Skeletal muscle cell (primary cell): ENCODE data around the gene SLC25A45.
"Not testable (repeated sequence)": the region's sequence is repeated elsewhere in the genome, so short reads cannot be mapped to it uniquely, and the experiment has no call there.

Source experiments
- DNase-seq: peaks from one replicate; pipeline ENCODE4 v3.0.0-alpha.2; 2010; ENCODE audit warnings: low read depth
- H3K4me3 ChIP-seq: 2 replicates; pipeline ENCODE4 v1.5.1; 2011; ENCODE audit warnings: low read depth, mild to moderate bottlenecking, control low read depth, low read length, moderate library complexity

Gene SLC25A45

DNA sequence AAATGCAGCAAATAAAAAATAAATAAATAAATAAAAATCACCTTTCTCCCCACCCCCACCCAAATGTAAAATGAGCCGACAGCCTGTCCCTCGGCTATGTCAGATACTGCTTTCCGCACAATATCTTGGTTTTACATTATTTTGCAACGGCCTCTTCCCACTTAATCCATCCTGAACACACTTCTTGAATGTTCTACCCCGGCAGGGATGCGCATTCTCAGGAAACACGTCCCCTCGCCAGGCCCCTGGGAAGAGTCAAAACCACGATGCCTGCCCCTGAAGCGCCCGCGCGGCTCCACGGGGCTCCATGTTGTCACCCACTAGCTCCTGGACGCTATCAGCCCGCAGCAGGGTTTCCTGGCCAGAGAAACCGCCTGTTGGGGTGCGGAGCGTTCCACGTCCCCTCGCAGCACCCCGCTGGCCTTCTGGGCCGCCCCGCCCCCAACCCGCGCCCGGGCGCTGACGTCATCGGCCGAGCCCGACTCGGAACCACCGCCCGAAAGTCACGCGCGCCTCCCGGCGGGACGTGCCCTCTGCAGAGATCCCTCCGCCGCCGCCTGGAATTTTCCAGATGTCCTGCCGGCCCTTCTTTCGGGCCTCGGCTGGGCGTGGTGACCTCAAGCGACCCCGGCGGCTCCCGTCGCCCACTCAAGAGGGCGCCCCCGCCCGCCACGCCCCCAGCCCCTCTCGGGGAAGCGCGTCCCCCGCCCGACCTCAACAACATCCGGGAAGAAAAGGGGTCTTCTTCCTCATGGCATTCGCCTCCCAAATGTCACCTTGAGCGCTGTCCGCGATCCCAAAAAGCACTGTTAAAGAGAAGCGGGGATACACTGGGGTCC is 39.6 kb upstream of the SLC25A45 start:
- H3K4me3 ChIP-seq = peak overlapping the region; percentile 86
- DNase-seq = peak; percentile 96

DNA sequence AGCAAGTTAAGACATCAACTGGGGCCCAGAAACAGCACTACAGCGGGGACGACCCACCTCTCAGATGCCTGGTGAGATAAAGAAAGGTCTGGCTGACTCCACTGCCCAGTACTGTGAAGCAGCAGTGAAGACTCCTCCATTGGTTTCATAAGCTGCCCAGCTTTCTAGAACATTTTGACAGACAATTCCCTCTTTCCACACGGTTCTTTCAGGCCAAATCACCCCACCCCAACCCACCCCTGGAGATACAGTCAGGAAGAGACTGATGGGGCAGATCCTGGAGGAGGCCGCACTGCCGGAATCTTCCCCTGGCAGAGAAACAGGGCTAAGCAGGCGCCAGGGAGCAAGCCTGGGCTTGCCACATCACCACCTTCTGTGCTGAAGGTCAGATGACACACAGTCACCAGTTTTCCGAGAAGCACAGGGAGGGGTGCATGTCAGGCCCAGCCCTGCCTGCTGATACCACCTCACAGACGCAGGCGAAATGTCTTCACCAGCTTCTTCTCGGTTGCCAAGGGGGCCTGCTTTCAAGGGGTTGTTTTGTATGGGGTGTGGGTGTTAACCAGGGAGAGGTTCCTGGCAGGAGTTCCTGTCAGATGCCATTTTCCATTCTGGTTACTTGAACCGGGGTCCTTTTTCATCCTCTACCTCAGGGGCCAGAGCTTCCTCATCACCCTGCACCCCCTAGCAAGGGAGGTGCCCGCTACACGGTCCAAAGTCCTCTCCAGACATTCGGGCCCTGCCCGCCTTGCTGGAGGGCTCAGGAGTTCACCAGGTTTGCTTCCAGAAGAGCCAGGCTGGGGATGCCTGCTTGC is 38.7 kb upstream of the SLC25A45 start:
- DNase-seq = peak; percentile 99
- H3K4me3 ChIP-seq = peak overlapping the region; percentile 86

DNA sequence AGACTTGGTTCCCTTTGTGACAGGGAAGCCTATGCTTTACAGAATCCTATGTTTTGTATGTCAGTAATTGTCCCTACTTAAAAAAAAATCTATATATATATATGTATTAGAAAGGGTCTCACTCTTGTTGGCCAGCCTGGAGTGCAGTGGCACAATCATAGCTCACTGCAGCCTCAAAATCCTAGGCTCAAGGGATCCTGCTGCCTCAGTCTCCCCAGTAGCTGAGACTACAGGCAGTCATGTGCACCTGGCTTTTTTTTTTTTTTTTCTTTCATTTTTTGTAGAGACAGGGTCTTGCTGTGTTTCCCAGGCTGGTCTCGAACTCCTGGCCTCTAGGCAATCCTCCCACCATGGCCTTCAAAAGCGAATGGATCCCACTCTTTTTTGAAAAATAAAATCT is 38.1 kb upstream of the SLC25A45 start:
- no peak for DNase-seq
- peak overlapping the region; percentile 21 for H3K4me3 ChIP-seq

DNA sequence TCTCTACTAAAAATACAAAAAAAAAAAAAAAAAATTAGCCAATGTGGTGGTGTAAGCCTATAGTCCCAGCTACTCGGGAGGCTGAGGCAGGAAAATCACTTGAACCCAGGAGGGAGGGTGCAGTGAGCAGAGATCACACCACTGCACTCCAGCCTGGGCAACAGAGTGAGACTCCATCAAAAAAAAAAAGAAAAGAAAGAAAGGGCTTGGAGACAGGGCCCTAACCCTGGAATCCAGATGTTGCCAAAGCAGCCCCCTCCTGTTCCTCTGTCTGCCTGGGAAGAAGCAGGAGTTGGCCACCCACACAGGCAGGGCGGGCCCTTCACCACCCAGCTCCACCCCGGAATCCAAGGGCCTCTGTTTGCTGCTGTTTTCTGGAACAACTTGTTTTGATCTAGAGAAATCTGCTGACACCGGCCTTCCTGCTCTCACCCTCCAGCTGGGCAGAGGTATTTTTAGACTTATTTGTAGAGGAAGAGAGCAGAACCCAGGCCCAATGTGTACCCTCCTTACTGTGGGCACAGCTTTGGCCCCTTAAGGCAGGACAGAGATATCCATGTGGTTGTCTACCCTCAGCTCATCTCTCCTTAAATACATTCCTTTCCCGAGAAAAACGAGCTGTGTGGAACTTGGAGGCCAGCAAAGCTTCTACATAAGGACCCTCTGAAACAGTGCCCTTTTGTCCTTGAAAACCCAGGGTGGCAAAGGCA is 37.5 kb upstream of the SLC25A45 start:
- peak; percentile 92 for DNase-seq
- H3K4me3 ChIP-seq = peak overlapping the region; percentile 32

DNA sequence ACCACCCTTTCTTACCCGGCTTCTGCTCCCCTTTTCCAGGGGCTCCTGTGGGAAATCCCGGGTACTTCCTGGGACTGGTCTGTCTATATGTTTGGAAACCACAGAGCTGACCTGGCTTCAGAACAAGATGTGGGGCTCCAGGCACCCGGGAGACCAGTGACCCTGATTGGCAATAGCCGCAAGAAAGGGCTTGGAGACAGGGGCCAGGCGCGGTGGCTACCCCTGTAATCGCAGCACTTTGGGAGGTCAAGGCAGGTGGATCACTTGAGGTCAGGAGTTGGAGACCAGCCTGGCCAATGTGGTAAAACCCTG is 37.0 kb upstream of the SLC25A45 start:
- H3K4me3 ChIP-seq = peak overlapping the region; percentile 32
- DNase-seq = no peak

DNA sequence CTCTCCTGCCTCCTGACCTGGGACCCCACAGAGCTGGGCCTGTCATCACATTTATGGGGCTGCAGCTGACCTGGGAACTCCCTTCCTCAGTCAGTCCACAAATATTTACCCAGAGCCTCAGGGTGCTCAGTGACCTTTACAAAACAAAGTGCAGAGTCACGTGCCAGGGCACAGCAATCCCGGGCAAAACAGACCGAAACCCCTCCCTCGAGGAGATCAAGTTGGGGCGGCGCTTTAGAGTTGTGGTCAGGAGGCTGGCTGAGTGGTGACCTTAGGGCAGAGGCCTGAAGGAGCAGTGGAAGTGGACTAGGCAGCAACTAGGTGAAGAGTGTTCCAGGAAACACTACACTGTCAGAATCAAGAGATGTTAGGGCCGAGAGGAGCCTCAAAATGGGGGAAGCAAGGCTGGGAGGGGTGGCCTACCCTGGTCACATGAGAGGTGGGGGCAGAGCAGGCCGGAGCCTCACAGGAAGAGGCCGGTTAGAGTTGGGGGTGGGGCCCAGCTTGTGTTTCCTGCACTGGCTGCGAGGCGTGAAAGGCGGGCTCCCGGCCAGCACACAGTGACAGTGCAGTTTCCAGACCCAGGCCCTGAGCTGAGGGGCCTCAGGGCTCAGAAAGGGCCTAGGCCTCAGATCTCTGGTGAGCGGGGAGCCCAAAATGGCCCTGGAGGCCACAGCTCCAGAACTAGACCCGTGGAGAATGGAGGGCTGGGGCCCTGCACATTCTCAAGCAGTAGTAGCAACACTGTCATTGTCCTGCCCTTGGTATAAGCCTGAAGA is 36.4 kb upstream of the SLC25A45 start:
- H3K4me3 ChIP-seq = peak overlapping the region; percentile 32

DNA sequence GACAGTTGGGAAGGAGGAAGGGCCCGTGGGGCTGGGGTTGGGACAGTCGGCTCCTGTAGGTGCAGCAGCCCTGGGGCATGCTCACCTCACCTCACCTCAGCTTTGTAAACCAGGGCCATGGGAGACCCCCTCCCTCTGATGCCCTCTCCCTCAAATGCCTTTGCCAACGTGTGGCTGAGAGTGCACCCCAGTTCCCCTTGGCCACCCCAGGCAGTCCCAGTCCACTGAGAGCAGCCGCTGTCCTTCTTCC is 35.9 kb upstream of the SLC25A45 start:
- H3K4me3 ChIP-seq = peak overlapping the region; percentile 32
- DNase-seq = no peak

More for the DNA sequence above, 36.4 kb upstream of the SLC25A45 start:
- DNase-seq = peak; percentile 90

DNA sequence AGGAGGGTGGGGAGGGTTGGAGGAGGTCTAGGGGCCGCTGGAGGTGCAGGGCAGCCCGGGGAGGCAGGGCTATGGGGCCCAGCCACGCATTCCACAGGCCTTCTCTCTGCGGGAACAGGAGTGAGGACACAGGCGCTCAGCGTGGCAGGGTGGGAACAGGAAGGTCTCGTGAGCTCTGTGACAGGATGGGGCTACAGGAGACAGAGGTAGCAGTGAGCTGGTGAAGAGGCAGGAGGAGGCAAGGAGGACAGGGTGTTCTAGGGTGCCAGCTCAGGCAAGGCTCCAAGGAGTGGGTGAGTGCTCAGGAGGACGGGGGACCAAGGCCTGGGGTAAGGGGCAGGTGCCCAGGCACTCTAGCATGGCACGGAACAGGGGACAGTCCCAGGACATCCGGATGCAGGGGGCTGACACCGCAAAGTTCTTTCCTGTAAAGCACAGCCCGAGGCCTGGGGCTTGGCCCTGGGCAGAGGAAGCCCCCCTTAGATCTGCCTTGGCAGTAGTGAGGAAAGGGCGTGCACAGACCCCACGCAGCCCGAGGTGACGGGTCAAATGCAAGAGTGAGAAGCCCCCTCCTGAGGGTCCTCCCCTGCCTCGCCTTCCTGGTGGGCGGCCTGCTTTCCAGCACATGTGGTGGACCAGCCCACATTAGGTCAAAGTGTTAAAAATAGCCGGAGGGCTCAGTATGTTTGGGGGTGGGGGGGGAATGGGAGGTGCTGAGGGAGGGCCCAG is 35.4 kb upstream of the SLC25A45 start:
- H3K4me3 ChIP-seq = no peak overlapping the region
- no peak for DNase-seq

DNA sequence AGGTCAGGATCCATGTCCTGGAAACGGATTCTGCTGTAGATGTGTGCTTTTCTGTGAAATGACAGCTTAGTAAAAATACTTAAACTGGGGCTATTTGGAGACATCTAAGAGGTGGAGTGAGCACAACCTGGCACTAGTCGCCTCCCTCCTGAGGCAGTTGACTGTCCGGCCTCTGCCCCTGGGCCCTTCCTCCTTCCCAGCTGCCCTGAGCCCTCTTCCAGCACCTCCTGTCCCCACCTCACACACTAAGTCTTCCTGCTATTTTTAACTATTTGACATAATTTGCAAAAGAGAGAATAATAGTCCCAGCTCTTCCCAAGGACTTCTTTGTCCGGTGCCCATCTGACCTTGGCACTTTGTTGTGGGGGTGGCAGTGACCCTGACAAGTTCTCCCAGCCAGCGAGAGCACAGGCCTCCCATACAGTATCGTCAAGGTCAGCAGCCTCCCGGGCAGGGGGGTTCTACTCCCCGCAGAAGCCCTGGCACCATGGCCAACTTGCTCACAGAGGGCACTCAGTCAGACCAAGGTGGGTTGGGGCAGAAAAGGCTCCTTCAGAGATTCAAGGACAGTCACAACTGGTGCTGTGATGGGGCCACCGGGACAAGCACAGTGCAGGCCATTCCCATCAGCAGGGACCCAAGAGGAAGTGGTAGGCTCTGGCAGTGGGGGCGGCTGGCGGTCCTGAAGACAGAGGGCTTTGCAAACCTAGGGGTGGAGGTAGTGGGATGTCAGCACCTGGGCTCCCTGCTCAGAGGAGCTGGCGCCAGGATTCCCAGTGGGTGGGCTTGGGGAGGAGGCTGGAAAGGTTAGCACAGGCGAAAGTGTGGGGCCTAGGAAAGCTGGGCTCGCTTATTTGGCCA is 34.6 kb upstream of the SLC25A45 start:
- DNase-seq = no peak
- peak overlapping the region; percentile 34 for H3K4me3 ChIP-seq

DNA sequence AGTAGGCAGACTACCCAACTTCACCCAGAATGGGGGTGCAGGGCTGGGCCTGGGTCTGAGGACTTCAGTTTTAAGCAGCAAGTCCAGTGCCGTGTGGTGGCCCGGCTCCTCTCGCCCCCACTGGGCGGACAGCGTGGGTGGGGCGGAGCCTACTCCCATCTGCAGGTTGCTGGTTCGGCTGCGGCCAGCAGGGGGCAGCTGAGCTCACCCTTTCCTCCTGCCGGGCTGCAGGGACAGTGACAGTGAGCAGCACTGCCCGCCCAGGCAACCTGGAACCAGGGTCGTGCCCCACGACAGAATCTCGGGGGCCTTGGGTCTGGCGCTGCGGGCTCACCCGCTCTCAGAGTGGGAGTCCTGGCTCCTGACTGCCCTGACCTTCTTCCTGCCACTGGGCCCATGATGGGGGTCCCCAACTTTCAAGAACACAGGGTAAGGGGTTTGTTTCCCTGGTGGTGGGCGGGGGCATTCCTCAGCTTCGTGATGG is 33.9 kb upstream of the SLC25A45 start:
- DNase-seq = no peak

DNA sequence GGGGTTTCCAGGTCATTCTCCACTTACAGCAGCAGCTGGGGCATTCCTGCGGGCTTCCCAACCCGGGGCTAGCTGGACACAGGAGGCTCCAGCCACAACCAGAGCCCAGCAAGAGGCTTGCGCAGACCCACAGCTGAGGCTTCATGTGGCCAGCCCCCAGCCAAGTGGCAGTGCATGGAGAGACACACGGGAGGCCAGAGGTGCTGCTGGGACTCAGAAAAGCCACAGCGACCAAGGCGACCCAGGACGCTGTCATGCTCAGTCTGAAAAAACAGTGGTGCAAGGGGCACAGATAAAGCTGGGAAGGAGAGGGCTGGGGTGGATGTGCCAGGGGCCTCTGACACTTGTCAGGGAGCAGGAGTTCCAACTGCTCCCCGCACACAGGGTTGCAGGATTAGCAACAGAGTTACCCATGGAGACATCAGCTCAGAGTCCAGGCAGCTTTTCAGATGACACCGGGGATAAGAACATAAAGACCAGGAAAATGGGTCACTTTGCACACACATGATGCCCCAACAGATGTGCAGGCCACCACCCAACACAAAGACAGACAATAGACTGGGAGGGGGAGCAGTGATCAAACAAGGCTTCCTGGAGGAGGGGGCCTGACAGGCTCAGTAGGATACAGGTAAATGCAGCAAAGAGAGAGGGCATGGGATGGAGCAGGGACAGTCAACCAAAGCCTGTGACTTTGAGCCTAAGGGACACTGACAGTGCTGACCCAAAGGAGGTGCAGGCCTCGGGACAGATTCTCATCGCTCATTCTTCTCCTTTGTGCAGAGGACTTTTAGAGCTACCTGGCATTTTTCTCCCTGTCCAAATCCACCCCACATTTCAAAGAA is 33.3 kb upstream of the SLC25A45 start:
- peak overlapping the region; percentile 34 for H3K4me3 ChIP-seq
- DNase-seq = no peak

More for the DNA sequence above, 33.9 kb upstream of the SLC25A45 start:
- peak overlapping the region; percentile 34 for H3K4me3 ChIP-seq

DNA sequence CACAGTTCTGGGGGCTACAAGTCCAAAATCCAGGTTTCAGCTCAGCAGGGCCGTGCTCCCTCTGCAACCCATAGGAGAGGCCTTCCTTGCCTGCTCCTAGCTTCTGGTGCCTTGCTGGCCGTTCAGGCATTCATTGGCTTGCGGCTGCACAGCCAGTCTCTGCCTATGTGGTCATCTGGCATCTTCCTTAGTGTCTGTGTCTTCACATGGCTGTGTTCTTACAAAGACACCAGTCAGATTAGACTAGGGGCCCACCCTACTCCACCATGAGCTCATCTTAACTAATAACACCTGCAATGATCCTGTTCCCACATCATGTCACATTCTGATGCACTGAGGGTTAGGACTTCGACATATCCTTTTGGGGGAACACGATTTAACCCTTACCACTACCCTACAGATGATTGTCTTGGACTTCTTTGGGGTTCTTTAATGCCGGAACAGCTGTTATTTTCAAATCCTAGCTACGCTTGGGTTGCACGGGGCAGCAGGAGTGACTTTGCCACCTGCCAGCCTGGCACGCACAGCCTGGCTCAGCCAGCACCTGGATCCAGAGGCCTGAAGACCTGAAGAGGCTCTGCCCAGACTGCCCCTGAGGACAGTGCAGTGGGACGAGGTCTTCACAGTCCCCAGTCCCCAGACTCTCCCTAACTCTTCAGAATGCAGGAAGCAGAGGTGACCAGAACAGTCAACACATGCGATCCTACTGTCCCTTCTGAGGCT is 32.5 kb upstream of the SLC25A45 start:
- no peak for DNase-seq
- no peak overlapping the region for H3K4me3 ChIP-seq

DNA sequence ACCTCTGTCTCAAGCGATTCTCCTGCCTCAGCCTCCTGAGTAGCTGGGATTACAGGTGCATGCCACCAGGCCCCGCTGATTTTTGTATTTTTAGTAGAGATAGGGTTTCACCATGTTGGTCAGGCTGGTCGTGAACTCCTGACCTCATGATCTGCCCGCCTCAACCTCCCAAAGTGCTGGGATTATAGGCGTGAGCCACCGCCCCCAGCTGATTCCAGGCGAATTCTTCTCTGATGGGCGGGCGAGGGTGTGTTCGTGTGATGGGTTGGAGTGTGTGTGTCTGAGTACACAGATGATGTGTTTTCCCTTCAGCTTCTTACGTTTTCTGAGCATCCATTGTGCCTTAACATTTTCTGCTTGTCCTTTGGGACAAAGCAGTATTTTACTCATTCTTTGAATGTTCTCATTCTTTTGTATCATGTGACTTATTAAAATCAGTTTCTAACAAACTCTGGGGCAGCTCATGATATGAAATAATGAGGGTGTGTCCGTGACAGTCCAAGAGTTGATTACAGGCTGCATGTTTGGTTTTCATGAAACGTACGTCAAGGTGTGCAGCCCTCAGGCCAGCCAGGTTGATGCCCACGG is 30.7 kb upstream of the SLC25A45 start:
- DNase-seq, H3K4me3 ChIP-seq: not testable (repeated sequence)

DNA sequence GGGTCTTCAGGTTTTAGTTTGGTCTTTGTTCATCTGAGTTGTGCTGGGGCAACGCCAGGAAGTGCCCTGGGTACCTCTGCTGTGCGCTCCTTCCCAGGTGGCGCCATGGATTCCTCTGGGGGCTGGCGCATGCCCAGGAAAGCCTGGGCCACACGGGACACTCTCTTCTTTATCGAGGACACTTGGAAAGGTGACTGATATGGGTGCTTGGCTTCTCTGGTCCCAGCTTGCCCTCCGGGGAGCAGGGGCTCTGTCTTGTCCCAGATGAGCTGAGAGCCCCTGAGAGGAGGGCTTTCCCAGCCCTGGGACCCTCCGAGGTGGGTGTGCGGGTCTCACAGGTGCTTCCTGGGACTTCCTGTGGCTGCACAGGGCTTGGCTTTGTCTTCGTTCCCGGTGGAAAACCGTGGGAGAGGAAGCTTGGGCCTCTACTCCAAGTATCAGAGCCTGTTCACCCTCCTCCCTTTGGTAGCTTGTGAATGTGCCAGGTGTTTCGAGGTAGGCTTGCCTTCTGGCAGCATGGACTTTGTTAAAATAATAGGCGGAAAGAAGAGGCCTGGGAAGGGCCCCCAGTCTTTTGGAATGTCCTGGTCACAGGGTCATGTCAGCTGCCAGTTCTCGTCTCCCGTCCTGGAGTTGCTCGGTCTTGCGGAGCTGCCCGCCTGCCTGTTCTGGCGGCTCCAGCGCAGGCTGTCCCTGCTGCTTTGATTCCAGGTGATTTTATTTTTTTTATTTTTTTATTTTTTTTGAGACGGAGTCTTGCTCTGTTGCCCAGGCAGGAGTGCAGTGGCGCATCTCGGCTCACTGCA is 30.0 kb upstream of the SLC25A45 start:
- no peak overlapping the region for H3K4me3 ChIP-seq
- no peak for DNase-seq

DNA sequence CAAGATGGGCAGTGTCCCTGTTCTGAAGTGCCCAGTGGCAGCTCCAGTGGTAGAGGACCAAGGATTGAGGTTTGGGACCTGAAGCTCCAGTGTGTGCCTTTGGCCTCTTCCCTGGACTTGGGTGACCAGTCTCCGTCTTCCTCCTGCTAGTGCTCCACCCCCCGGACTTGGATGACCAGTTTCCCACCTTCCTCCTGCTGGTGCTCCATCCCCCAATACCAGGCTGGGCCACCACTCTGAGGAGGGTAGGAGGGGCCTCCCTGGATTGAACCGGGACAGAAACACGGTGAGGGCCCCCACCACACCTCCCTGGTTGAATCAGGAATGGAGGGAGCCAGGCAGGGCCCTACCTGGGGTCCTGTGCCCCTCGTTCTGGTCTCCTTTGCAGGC is 29.2 kb upstream of the SLC25A45 start:
- DNase-seq = no peak
- H3K4me3 ChIP-seq = no peak overlapping the region
